GM12892 (cell line): ENCODE data around the gene GLIS1.

Experiments used
- DNase-seq: peaks from one replicate; pipeline ENCODE4 v3.0.0; 2011; ENCODE audit not compliant: insufficient read length
- FAIRE-seq: peaks from 2 replicates; lab custom pipeline; 2011; peaks lifted over from hg19 to GRCh38; lab: Jason Lieb, UNC
- POLR2A ChIP-seq: IDR thresholded peaks from 2 replicates; pipeline ENCODE4 v1.6.1; 2011; ENCODE audit warnings: low read depth, low read length, control low read depth
- POLR2AphosphoS5 ChIP-seq: IDR thresholded peaks from 2 replicates; pipeline ENCODE4 v1.6.1; 2011; ENCODE audit warnings: low read depth, low read length, control low read depth
- TAF1 ChIP-seq: IDR thresholded peaks from 2 replicates; pipeline ENCODE4 v1.6.1; 2011; ENCODE audit warnings: low read depth, mild to moderate bottlenecking, control low read depth, low read length, borderline replicate concordance

GLIS1 gene

DNA sequence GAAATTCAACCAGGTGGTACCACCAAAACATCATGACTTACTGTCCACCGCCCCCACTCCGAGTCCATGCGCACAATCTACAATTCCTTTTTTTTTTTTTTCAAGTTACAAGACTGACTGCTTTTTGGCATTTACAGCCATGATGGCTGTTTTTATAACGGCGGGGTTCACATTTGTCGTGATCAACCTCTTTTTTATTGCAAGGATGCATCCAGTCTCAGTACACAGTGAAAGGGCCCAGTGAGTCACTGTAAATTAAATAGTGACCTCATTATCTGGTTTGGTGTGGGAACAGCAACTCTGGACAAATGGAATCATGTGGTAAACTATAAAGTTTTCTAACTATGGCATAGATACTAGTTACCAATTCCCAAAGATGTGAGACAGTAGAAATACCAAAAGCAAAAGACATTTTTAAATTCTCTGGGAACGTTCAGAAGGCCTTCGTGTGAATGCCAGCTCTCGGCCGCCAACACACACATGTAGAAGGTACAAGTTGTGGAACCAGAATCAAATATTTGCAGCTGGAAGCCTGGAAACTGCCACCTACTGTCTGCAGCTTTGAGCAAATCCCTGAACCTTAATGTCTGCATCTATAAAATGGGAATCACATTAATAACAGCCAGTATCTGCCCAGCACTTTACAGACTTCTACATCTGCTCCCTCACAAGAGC, 4.9 kb downstream of the GLIS1 start:
- DNase-seq = no peak
- no peak for FAIRE-seq
- no peak for TF ChIP-seq TAF1
- TF ChIP-seq POLR2AphosphoS5 = no peak
- TF ChIP-seq POLR2A = no peak

DNA sequence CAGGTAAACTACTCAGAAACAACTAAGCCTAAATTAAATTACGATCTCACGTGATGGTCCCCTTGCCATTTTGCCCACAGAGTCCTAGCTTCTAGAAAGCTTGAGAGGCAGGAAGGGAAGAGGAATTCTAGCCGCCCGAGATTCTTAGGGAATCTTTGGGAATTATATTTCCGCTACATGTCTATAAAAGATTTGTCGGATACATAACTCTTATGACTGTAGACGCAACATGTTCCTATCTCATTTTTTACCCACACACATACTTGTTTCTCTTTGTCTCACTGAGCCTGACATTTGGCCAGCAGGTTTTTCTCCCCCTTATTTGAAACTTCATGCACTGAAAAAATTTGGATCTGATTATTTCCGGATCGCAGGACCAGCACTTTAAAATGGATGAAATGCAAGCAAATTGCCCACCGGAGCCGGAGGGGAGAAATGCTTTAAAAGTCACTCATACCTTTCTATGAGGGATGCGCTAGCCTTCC, 5.5 kb downstream of the GLIS1 start:
- DNase-seq = no peak
- TF ChIP-seq POLR2A = no peak
- TF ChIP-seq TAF1 = no peak
- no peak for TF ChIP-seq POLR2AphosphoS5
- FAIRE-seq = no peak

GRCh38 chr1:53732912-53733317, 6.0 kb downstream of the GLIS1 start:
- DNase-seq (no peak), FAIRE-seq (no peak)
- TF ChIP-seq TAF1 (no peak), POLR2AphosphoS5 (no peak), POLR2A (no peak)

- DNase-seq (no peak), FAIRE-seq (no peak)
- no peak for TF ChIP-seq POLR2AphosphoS5
- TF ChIP-seq POLR2A = no peak
- TF ChIP-seq TAF1 = no peak
Observed at GRCh38 chr1:53732409-53732808, 6.6 kb downstream of the GLIS1 start.

GRCh38 chr1:53731779-53732305, 7.1 kb downstream of the GLIS1 start:
- no peak for TF ChIP-seq TAF1
- TF ChIP-seq POLR2A = no peak
- TF ChIP-seq POLR2AphosphoS5 = no peak
- no peak for FAIRE-seq
- no peak for DNase-seq

DNA sequence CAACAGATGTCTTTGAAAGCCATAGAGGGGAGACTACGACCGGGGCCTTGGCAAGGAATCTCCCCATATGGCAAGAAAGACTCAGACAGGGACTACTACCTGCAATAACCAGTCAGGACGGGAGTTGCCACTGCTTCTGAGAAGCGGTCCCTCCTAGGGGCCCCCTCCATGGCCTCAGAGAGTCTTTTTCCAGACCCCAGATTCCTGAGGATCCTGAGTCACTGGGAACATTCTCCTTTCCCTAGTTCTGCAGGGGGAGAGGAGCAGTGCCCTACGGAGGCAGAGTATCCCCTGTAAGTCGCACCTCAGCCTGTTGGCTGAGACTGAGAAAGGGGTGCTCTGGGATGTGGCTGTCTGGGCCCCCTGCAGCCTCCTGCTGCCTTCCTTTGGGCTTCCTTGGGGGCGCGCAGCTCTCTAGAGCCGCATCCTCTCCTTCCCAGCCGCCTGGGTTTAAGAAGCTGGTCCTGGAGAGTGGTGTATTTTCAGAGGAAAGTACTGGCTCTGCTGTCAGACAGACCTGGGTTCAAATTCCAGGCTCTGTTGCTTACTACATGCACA, 7.8 kb downstream of the GLIS1 start:
- TF ChIP-seq TAF1 = no peak
- TF ChIP-seq POLR2A = no peak
- no peak for TF ChIP-seq POLR2AphosphoS5
- FAIRE-seq = no peak
- no peak for DNase-seq

DNA sequence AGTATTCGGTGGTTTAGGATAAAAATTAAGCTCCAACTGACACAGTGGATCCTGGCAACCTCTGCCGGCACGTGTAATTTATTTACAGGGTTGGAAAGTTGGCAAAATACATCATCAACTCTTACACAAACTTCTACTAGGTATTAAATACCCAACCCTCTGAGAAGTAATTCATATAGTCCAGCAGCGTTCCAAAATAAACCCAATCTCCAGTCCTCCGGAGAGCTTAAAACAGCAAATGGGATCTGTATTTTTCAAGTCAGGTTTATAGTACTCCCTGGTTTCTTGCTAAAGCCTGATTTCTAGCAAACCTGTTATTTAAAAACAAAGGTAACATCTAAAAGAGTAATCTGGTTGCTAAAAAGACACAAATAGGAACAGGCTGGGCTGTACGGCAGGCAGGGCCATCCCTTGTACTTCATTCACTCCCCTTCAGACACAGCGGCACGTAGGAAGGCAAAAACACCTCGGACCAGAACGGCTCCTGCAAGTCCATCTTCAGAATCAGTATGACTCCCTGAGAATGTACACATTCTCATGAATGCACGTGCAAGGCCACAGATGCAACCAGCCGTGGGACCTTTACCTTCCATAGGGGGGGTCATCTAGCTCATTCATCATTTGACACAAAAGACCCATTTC, 8.6 kb downstream of the GLIS1 start:
- FAIRE-seq = no peak
- TF ChIP-seq TAF1 (no peak), POLR2AphosphoS5 (no peak), POLR2A (no peak)

DNA sequence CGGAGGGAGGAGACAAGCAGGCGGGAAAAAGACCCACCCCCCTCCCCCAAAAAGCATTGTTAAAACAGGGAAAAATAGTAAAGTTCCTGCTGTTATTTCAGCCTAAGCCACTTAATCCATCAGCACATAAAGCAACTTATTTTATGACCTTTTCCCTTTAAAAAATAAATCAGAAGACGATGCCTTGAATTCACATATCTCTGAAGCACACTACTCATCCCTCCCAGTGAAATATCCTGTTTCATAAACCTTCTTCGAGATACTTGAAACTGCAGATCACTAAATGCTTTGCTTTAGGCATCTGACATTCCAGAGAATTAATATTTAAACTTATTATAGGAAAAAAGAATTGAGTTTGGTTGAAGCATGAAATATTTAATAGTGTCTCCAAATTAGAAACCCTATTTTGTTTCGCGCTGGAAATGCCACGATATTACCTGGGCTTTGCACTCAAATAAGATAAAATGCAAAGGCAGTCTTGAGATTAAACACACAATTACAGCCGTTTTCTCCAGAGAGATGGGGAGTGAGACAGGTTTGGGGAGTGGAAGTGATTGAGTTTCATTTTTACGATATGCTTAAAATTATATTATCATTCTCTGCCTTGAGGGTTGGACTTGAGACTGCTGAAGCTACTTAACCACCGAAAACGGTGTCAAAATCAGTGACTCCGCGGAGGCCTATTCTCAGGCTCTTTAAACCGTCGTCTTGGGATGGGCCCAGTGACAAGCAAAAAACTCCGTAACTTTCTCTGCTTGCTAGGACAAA, 9.3 kb downstream of the GLIS1 start:
- FAIRE-seq = no peak

More for the DNA sequence above, 8.6 kb downstream of the GLIS1 start:
- DNase-seq = no peak

GRCh38 chr1:53728702-53729455, 10.1 kb downstream of the GLIS1 start:
- no peak for FAIRE-seq
- DNase-seq = no peak
- TF ChIP-seq POLR2A = no peak
- no peak for TF ChIP-seq POLR2AphosphoS5
- no peak for TF ChIP-seq TAF1

More for the DNA sequence above, 9.3 kb downstream of the GLIS1 start:
- TF ChIP-seq POLR2AphosphoS5 = no peak
- TF ChIP-seq TAF1 = no peak
- TF ChIP-seq POLR2A = no peak
- no peak for DNase-seq

DNA sequence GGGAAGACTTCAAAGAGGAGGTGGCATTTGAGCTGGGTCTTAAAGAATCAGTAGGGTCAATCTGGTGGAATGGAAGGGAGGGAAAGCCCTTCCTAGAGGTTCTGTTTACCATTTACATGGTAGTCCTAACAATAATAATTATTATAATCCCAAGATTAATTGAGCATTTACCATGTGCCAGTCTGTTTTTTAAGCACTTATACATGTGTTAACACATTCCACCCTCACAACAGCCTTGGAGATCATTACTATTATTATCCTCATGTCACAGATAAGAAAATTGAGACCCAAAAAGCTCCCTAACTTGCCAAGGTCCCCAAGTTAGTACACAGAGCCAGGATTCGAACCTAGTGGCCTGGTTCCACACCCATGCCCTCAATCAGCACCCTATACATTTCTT, 10.8 kb downstream of the GLIS1 start:
- TF ChIP-seq POLR2AphosphoS5 (no peak), POLR2A (no peak), TAF1 (no peak)
- FAIRE-seq = no peak
- DNase-seq = no peak

DNA sequence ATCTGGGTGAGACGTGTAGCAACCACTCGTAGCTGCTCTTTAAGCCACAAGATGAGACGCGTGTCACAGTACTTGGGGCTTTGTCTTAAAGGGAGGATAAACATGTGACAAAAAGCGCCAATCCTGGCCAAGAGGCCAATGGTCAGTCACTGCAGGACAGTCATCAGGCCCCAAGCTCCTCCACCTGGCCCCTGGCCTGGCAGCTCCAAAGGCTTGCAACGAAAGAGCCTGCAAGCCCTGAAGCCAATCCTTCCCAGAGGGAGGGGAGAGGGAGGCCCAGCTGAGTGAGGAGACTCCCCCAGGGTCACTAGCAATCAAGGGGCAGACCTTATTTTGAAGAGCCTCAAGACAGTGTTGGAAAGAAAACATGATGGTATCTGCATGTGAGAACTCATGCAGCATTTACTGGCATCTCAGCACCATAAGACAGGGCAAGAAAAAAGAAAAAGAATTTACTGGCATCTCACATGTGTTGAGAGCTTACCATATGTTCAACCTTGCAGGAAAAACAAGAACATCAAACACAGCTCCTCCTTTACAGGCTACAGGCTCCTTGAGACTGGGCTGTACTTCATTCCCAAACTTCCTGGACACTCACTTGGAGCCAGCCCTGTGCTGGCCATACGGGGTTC, 11.4 kb downstream of the GLIS1 start:
- FAIRE-seq (no peak), DNase-seq (no peak)
- TF ChIP-seq POLR2A (no peak), TAF1 (no peak)
